Activated T-helper 1 cell treated with Interleukin-2 at 50 U/mL for 16 hours (primary cell): ENCODE data around the gene C12orf60.
"Not testable (repeated sequence)": the region's sequence is repeated elsewhere in the genome, so short reads cannot be mapped to it uniquely, and the experiment has no call there.

Experiments used
- DNase-seq: peaks from one replicate; pipeline ENCODE4 v3.0.0-alpha.2; 2020; ENCODE audit warnings: low read depth

C12orf60 gene, protein sequence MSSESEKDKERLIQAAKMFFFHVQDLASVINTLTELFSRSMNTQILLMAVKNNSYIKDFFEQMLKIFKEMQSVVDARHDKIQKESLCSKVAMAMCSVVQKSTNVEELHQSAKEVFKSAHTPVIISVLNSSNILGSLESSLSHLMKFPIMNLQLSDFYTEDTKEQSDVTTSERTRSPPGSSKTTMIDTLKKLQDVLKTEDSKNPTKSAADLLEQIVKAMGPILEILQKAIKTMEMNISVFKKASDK

GRCh38 chr12:14803011-14803829 is at the start of gene C12orf60, which contains the start of gene WBP11:
C12orf60 (plus strand) TSS chr12:14803670; CDS start chr12:14822936, 19,266 bp downstream.
WBP11 (minus strand) TSS chr12:14803478; CDS start chr12:14801383, 2,095 bp downstream.
- peak; percentile 76 for DNase-seq

GRCh38 chr12:14756334-14757143 is 46.9 kb upstream of the C12orf60 start:
- no peak for DNase-seq

DNA sequence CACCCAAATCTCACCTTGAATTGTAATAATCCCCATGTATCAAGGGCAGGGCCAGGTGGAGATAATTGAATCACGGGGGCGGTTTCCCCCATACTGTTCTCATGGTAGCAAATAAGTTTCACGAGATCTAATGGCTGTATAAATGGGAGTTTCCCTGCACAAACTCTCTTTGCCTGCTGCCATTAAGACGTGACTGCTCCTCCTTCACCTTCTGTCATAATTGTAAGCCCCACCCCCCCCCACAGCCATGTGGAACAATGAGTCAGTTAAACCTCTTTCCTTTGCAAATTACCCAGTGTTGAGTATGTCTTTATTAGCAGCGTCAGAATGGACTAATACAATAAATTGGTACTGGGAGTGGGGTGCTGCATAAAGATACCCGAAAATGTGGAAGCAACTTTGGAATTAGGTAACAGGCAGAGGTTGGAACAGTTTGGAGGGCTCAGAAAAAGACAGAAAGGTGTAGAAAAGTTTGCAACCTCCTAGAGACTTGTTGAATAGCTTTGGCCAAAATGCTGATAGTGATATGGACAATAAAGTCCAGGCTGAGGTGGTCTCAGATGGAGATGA is 43.7 kb upstream of the C12orf60 start:
- DNase-seq = not testable (repeated sequence)

DNA sequence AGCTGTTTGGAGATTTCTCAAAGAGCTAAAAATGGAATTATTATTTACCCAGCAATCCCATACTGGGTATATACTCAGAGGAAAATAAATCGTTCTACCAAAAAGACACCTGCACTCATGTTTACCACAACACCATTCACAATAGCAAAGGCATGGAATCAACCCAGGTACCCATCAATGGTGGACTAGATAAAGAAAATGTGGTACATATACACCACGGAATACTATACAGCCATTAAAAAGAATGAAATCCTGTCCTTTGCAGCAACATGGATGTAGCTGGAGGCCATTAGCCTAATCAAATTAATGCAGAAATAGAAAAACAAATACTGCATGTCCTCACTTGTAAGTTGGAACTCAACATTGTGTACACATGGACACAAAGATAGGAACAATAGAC is 38.1 kb upstream of the C12orf60 start:
- DNase-seq = no peak

DNA sequence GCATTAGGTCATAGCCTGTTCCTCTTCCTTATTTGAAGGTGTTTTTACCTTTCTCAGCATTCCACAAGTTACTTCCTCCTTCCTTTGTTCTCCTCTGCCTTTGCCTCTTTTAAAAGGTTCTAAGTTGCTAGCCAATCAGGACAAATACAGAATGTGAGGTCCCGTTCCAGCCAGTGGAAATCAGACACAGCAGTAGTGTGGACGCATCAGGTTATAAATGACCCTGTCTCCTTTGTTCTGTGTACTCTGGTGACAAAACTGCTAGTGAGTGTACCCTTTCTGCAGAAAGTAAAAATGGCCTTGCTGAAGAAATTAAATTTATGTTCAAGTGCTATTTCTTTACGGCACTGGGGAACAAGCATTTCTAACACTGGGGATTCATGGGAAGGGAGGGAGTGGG is 37.5 kb upstream of the C12orf60 start:
- DNase-seq = not testable (repeated sequence)

DNA sequence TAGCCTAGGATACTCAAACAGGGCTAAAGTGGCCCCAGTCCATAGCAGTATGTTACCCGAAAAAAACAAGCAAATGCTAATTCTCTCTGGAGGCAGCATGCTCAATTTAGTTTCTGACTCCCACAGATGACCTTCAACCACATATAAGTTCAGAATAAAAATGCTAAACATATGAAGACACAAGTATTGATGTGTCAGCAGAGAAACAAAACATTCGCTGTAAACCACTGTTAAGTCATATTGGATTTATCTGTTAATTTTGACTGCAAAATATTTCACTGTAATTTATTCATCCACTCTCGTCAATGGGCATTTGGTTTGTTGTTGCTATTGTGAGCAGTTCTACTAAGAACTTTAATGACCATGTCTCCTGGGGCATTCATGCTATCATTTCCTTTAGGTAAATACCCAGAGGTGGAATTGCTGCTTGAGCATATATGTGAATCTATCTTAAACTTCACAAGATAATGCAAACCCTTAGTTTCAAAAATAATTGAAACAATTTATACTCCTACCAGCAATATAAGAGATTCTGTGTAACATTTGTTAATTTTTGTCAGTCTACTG is 36.7 kb upstream of the C12orf60 start:
- no peak for DNase-seq

DNA sequence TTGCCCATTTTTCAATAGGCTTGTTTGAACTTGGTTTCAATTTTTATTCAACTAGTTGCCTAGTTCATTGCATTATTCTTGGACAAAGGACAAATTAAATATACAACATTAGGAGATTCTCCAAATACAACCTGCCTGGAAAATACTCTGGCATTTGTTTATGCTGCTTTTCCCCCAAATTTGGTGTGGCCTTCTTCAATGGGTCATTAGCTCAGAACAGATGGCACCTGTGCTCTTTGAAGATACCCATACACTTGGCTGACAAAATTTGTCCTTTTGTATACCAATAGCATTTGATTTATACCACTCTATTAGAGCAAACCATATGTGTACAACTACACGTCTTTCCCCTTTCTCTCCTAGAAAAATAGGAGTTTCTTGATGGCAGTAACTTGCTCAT is 35.9 kb upstream of the C12orf60 start:
- no peak for DNase-seq

GRCh38 chr12:14768823-14769405 is 34.6 kb upstream of the C12orf60 start:
- DNase-seq = no peak

DNA sequence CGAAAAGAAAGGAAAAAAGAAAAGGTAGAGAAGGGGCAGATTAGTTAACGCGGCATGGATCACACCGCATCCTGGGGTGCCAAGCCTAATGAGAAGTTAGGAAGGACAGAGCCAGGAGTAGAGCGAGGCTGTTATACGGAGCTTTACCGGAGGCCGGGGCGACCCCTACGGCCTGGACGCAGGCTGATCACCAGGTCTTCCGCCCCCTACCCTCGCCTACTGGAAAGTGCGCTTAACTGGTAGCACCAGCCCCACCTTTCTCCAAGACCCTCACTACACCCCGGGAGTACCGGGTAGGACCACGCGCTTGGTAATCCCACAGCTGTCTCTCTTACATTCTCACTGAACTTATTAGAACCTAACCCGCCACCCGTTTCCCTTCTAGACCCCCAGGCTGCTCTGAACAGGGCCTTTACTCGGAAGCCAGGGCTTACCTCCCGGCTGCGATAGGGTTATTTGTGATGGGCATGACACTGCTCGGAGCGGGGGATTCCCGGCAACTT is 34.0 kb upstream of the C12orf60 start:
- no peak for DNase-seq

GRCh38 chr12:14769969-14770495 is 33.4 kb upstream of the C12orf60 start:
- DNase-seq = peak; percentile 73

GRCh38 chr12:14770496-14771461 is 32.7 kb upstream of the C12orf60 start:
- DNase-seq = peak; percentile 83

GRCh38 chr12:14771651-14772137 is 31.8 kb upstream of the C12orf60 start:
- DNase-seq = no peak

- no peak for DNase-seq
Observed at GRCh38 chr12:14772946-14773345, 30.5 kb upstream of the C12orf60 start.

GRCh38 chr12:14773685-14774073 is 29.8 kb upstream of the C12orf60 start:
- no peak for DNase-seq

DNA sequence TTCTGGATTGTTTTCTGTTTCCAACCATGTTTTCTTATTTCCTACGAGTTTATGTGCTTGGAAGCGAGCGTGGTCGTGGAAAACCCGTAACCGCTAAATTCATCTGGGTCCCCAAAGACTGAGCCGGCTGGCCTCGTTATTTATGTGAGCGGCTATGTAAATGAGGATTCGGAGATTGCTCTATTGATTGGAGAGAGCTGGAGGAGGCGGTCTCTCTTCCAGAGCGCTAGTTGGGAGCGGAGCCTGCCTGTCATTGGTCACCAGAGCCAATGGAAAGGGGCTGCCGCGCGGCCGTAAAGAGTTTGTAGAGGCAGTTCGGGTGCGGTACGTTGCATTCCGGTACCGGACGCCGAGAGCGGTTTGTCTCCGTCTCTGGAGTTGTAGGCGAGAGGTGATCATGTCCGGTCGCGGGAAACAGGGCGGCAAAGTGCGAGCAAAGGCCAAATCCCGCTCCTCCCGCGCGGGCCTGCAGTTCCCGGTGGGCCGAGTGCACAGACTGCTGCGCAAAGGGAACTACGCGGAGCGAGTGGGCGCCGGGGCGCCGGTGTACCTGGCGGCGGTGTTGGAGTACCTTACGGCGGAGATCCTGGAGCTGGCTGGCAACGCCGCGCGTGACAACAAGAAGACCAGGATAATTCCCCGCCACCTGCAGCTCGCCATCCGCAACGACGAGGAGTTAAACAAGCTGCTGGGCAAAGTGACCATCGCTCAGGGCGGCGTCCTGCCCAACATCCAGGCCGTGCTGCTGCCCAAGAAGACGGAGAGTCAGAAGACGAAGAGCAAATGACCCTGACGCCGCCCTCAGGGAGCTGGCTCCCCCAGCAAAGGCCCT is 29.2 kb upstream of the C12orf60 start:
- peak; percentile 75 for DNase-seq

DNA sequence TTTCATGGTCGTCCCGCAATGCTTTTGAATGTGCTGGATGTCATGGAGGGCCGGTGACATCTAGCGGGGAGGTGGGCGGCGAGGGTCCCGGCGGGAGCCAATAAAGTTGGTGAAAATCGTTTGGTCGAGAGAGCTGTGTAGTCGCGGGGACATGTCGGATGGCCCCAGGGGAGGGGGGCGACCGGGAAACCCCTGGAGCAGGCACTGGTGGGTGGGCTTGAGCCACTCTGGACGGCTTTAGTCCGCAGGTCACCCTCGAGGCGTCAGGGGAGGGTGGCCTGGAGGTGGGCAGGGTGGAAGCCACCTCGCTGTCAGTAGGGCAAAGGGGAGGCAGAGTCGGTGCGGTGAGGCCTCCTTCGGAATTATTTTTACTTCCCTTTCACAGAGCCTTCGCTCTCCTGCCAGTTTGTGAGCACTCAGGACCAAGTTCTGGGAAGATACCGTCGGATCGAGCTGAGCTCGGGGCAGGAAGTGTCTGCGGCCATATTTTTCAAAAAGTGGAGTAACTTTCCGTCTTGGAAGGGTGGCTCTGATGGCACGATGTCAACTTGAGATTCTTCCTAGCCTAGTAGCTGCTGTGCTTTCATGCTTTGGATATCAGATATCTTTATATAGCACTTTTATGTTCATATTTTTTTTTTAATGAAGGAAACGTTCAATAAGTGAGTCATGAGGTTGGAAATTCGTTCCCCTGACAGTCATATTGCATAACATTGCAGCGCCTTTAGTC is 28.4 kb upstream of the C12orf60 start:
- no peak for DNase-seq

- no peak for DNase-seq
Observed at GRCh38 chr12:14775636-14775980, 27.9 kb upstream of the C12orf60 start.
